ENCODE measurements around the gene TPCN2.
"Not testable (repeated sequence)": the region's sequence is repeated elsewhere in the genome, so short reads cannot be mapped to it uniquely, and the experiment has no call there.

TPCN2 gene

GRCh38 chr11:69076977-69077376 lies 28.2 kb downstream of the TPCN2 start:
- not testable (repeated sequence) for DNase-seq

- no peak for DNase-seq
Observed at GRCh38 chr11:69078508-69078907, 29.8 kb downstream of the TPCN2 start.

- no peak for DNase-seq
Observed at GRCh38 chr11:69078930-69079605, 30.3 kb downstream of the TPCN2 start.

GRCh38 chr11:69079661-69080256 lies 31.0 kb downstream of the TPCN2 start:
- DNase-seq: no peak

GRCh38 chr11:69080257-69080995 lies 31.7 kb downstream of the TPCN2 start:
- DNase-seq: no peak

GRCh38 chr11:69081180-69081579 lies 32.4 kb downstream of the TPCN2 start:
- no peak for DNase-seq

- DNase-seq: no peak
Observed at GRCh38 chr11:69083531-69084247, 35.0 kb downstream of the TPCN2 start.

GRCh38 chr11:69084371-69084770 lies 35.6 kb downstream of the TPCN2 start:
- DNase-seq: no peak

GRCh38 chr11:69085490-69086095 lies 36.9 kb downstream of the TPCN2 start:
- no peak for DNase-seq

GRCh38 chr11:69086152-69087132 lies 37.7 kb downstream of the TPCN2 start:
- DNase-seq: no peak

GRCh38 chr11:69087133-69087524 lies 38.4 kb downstream of the TPCN2 start:
- DNase-seq: no peak

GRCh38 chr11:69087811-69088210 lies 39.1 kb downstream of the TPCN2 start:
- no peak for DNase-seq

GRCh38 chr11:69088676-69089146 lies 40.0 kb downstream of the TPCN2 start:
- DNase-seq: peak; percentile 40

GRCh38 chr11:69089258-69089657 lies 40.5 kb downstream of the TPCN2 start:
- peak; percentile 18 for DNase-seq

- DNase-seq: no peak
Observed at GRCh38 chr11:69091638-69092165, 43.0 kb downstream of the TPCN2 start.

GRCh38 chr11:69092263-69092662 lies 43.5 kb downstream of the TPCN2 start:
- DNase-seq: no peak

GRCh38 chr11:69093106-69093505 lies 44.4 kb downstream of the TPCN2 start:
- no peak for DNase-seq

GRCh38 chr11:69094111-69094914 lies 45.6 kb downstream of the TPCN2 start:
- no peak for DNase-seq

GRCh38 chr11:69094915-69095290 lies 46.2 kb downstream of the TPCN2 start:
- DNase-seq: no peak

GRCh38 chr11:69095300-69095699 lies 46.6 kb downstream of the TPCN2 start:
- DNase-seq: no peak

GRCh38 chr11:69096473-69096872 lies 47.7 kb downstream of the TPCN2 start:
- no peak for DNase-seq
